ENCODE results near the gene GAD1.

Gene GAD1

GRCh38 chr2:170831115-170831514 lies 14.4 kb downstream of the GAD1 start:
- TF ChIP-seq CTCF (IDR thresholded peaks at IDR 0.05; ENCODE audit: low read depth, low read length) = no peak
- H3K4me2 ChIP-seq (ENCODE audit: low read length) = no peak overlapping the region
- no peaks in the 10 kb centered on the region for H4K20me1 ChIP-seq (ENCODE audit: insufficient read depth, low read length)
- H3K79me2 ChIP-seq (ENCODE audit: low read length) = no peaks in the 10 kb centered on the region
- H3K36me3 ChIP-seq (replicated peaks; ENCODE audit: low read depth, low read length) = no peaks in the 10 kb centered on the region
- H3K9ac ChIP-seq (ENCODE audit: low read length) = no peak overlapping the region
- H3K9me3 ChIP-seq (ENCODE audit: insufficient read depth, low read length) = no peaks in the 10 kb centered on the region
- no peak overlapping the region for H3K27ac ChIP-seq (ENCODE audit: low read length)
- H3K4me1 ChIP-seq (ENCODE audit: low read length) = no peaks in the 10 kb centered on the region
- peaks cover 9% of the 10 kb centered on the region for H3K27me3 ChIP-seq (ENCODE audit: low read depth, low read length)
- H3K4me3 ChIP-seq (ENCODE audit: low read length) = no peak overlapping the region
- H2AFZ ChIP-seq (ENCODE audit: low read depth, low read length) = no peak overlapping the region

GRCh38 chr2:170836027-170836426 lies 19.3 kb downstream of the GAD1 start:
- H2AFZ ChIP-seq (ENCODE audit: low read depth, low read length) = no peak overlapping the region

GRCh38 chr2:170840717-170841210 lies 24.1 kb downstream of the GAD1 start:
- Histone ChIP-seq H3K79me2 (ENCODE audit: low read length) (no peaks in the 10 kb centered on the region), H3K9ac (ENCODE audit: low read length) (no peak overlapping the region), H3K4me3 (ENCODE audit: low read length) (no peak overlapping the region), H3K27ac (ENCODE audit: low read length) (no peak overlapping the region), H2AFZ (ENCODE audit: low read depth, low read length) (no peak overlapping the region), H3K27me3 (ENCODE audit: low read depth, low read length) (peaks cover 21% of the 10 kb centered on the region), H3K4me2 (ENCODE audit: low read length) (no peak overlapping the region), H3K9me3 (ENCODE audit: insufficient read depth, low read length) (no peaks in the 10 kb centered on the region), H3K36me3 (replicated peaks; ENCODE audit: low read depth, low read length) (no peaks in the 10 kb centered on the region), H3K4me1 (ENCODE audit: low read length) (0 out of 2 replicates have a peak, but pooled peaks cover 3% of the 10 kb centered on the region), H4K20me1 (ENCODE audit: insufficient read depth, low read length) (no peaks in the 10 kb centered on the region)
- no peak for TF ChIP-seq EZH2phosphoT487 (IDR thresholded peaks at IDR 0.05; ENCODE audit: low read depth)
- TF ChIP-seq CTCF (IDR thresholded peaks at IDR 0.05; ENCODE audit: low read depth, low read length) = no peak

More at GRCh38 chr2:170836027-170836426, 19.3 kb downstream of the GAD1 start:
- no peaks in the 10 kb centered on the region for H3K36me3 ChIP-seq (replicated peaks; ENCODE audit: low read depth, low read length)
- no peak overlapping the region for H3K27ac ChIP-seq (ENCODE audit: low read length)
- TF ChIP-seq CTCF (IDR thresholded peaks at IDR 0.05; ENCODE audit: low read depth, low read length) (no peak), EZH2phosphoT487 (IDR thresholded peaks at IDR 0.05; ENCODE audit: low read depth) (no peak)
- H4K20me1 ChIP-seq (ENCODE audit: insufficient read depth, low read length) = no peaks in the 10 kb centered on the region
- no peak overlapping the region for H3K9ac ChIP-seq (ENCODE audit: low read length)
- H3K9me3 ChIP-seq (ENCODE audit: insufficient read depth, low read length) = no peaks in the 10 kb centered on the region
- no peaks in the 10 kb centered on the region for H3K4me1 ChIP-seq (ENCODE audit: low read length)
- no peak overlapping the region for H3K4me2 ChIP-seq (ENCODE audit: low read length)
- peaks cover 21% of the 10 kb centered on the region for H3K27me3 ChIP-seq (ENCODE audit: low read depth, low read length)
- H3K4me3 ChIP-seq (ENCODE audit: low read length) = no peak overlapping the region
- H3K79me2 ChIP-seq (ENCODE audit: low read length) = no peaks in the 10 kb centered on the region

- no peaks in the 10 kb centered on the region for H3K79me2 ChIP-seq (ENCODE audit: low read length)
Measured at GRCh38 chr2:170842785-170843184, 26.1 kb downstream of the GAD1 start.

More at GRCh38 chr2:170842785-170843184, 26.1 kb downstream of the GAD1 start:
- H3K4me1 ChIP-seq (ENCODE audit: low read length) = 0 out of 2 replicates have a peak, but pooled peaks cover 3% of the 10 kb centered on the region
- no peak overlapping the region for H3K9ac ChIP-seq (ENCODE audit: low read length)
- H3K4me3 ChIP-seq (ENCODE audit: low read length) = no peak overlapping the region
- H3K36me3 ChIP-seq (replicated peaks; ENCODE audit: low read depth, low read length) = no peaks in the 10 kb centered on the region
- no peak for TF ChIP-seq EZH2phosphoT487 (IDR thresholded peaks at IDR 0.05; ENCODE audit: low read depth)
- no peak for TF ChIP-seq CTCF (IDR thresholded peaks at IDR 0.05; ENCODE audit: low read depth, low read length)
- no peak overlapping the region for H3K4me2 ChIP-seq (ENCODE audit: low read length)
- no peak overlapping the region for H3K27ac ChIP-seq (ENCODE audit: low read length)
- no peaks in the 10 kb centered on the region for H3K9me3 ChIP-seq (ENCODE audit: insufficient read depth, low read length)
- no peaks in the 10 kb centered on the region for H4K20me1 ChIP-seq (ENCODE audit: insufficient read depth, low read length)
- no peak overlapping the region for H2AFZ ChIP-seq (ENCODE audit: low read depth, low read length)
- H3K27me3 ChIP-seq (ENCODE audit: low read depth, low read length) = peaks cover 11% of the 10 kb centered on the region; the same call in 1 of the 2 replicates

Data from OCI-LY3 (cell line).